ENCODE measurements around the gene OR8G5. TPM values are rescaled to one million over a fixed set of nuclear protein-coding genes. Genes with fewer than 3 reads are reported as not detected.

Gene OR8G5
- total RNA-seq, 1 donor from 2014 or later, result not detected

DNA sequence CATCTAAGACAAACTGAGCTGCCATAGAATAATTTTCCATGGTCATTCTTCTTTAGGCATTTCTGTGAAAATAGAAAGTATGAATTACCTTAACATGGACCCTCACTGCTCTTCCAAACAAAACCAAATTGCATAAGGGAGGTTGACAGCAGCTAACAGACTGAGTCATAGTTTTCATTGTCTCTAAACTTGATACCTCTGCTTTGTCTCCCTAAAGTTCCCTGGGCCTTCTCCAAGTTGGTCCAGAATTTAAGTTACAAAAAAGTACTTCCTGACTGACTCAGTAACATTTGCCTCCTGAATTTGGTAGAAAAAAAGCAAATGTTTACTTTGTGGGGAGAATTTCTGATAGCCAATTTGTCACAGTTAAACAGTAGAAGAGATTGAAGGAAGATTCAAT, 54.5 kb downstream of the OR8G5 start:
- no peaks in the 10 kb centered on the region for H3K27me3 ChIP-seq (ENCODE audit: insufficient read depth, low read length)
- H3K79me2 ChIP-seq (ENCODE audit: insufficient read depth, low read length), result no peaks in the 10 kb centered on the region
- H3K4me3 ChIP-seq (ENCODE audit: insufficient read depth, low read depth, low read length), result no peak overlapping the region
- no peaks in the 10 kb centered on the region for H3K27me3 Mint-ChIP-seq (ENCODE audit: low read depth, unreplicated experiment)
- FAIRE-seq, result no peak
- H3K4me1 Mint-ChIP-seq (ENCODE audit: low read depth, unreplicated experiment), result no peaks in the 10 kb centered on the region
- TF ChIP-seq, protein P1, sequence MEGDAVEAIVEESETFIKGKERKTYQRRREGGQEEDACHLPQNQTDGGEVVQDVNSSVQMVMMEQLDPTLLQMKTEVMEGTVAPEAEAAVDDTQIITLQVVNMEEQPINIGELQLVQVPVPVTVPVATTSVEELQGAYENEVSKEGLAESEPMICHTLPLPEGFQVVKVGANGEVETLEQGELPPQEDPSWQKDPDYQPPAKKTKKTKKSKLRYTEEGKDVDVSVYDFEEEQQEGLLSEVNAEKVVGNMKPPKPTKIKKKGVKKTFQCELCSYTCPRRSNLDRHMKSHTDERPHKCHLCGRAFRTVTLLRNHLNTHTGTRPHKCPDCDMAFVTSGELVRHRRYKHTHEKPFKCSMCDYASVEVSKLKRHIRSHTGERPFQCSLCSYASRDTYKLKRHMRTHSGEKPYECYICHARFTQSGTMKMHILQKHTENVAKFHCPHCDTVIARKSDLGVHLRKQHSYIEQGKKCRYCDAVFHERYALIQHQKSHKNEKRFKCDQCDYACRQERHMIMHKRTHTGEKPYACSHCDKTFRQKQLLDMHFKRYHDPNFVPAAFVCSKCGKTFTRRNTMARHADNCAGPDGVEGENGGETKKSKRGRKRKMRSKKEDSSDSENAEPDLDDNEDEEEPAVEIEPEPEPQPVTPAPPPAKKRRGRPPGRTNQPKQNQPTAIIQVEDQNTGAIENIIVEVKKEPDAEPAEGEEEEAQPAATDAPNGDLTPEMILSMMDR (IDR thresholded peaks at IDR 0.05; ENCODE audit: insufficient read depth, low read depth, low read length), result no peak
- TF ChIP-seq EZH2 (IDR thresholded peaks at IDR 0.05; ENCODE audit: insufficient read depth, low read length), result no peak
- no peaks in the 10 kb centered on the region for H3K9me3 Mint-ChIP-seq (ENCODE audit: unreplicated experiment)
- H2AFZ ChIP-seq (ENCODE audit: low read depth, low read length), result no peak overlapping the region
- no peaks in the 10 kb centered on the region for H3K36me3 ChIP-seq (ENCODE audit: insufficient read depth, low read length)
- no peaks in the 10 kb centered on the region for H3K36me3 Mint-ChIP-seq (ENCODE audit: low read depth, unreplicated experiment)
- H3K9ac ChIP-seq (ENCODE audit: low read length), result no peak overlapping the region
- H4K20me1 ChIP-seq (ENCODE audit: insufficient read depth, low read length), result no peaks in the 10 kb centered on the region
- H3K27ac Mint-ChIP-seq (ENCODE audit: unreplicated experiment), result no peak overlapping the region
- H3K9me3 ChIP-seq (ENCODE audit: insufficient read depth, low read depth, low read length), result no peaks in the 10 kb centered on the region
- H3K4me1 ChIP-seq (ENCODE audit: insufficient read depth, low read length), result peaks cover 5% of the 10 kb centered on the region
- H3K4me3 Mint-ChIP-seq (ENCODE audit: unreplicated experiment), result no peak overlapping the region
- no peak overlapping the region for H3K27ac ChIP-seq (ENCODE audit: low read depth, low read length)
- peak overlapping the region; percentile 32 for H3K4me2 ChIP-seq (ENCODE audit: low read length)
- DNase-seq (ENCODE audit: low read depth), result peak; percentile 51

DNA sequence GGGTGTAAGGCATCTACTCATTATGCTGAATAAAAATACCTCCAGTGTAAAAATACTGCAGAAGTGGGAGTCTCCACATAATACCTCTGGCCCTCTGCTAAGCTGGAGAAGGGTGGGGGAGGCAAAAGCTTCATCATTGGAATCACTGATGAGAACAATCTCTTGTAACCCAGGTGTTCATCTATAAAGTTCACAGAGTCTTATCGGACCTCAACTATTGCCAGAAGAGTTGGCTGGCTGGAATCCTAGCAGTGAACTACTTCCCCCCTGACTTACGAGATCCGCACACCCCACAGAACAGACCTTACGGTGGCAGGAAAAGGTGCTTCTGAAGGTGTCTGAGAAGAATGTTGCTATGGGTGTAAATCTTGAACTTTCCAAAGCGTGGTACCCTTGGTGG, 55.1 kb downstream of the OR8G5 start:
- Histone ChIP-seq H2AFZ (ENCODE audit: low read depth, low read length) (no peak overlapping the region), H3K27me3 (ENCODE audit: insufficient read depth, low read length) (no peaks in the 10 kb centered on the region), H3K4me1 (ENCODE audit: insufficient read depth, low read length) (peaks cover 5% of the 10 kb centered on the region), H3K79me2 (ENCODE audit: insufficient read depth, low read length) (no peaks in the 10 kb centered on the region), H3K4me3 (ENCODE audit: insufficient read depth, low read depth, low read length) (no peak overlapping the region), H3K36me3 (ENCODE audit: insufficient read depth, low read length) (no peaks in the 10 kb centered on the region), H3K9me3 (ENCODE audit: insufficient read depth, low read depth, low read length) (no peaks in the 10 kb centered on the region), H3K27ac (ENCODE audit: low read depth, low read length) (no peak overlapping the region), H4K20me1 (ENCODE audit: insufficient read depth, low read length) (no peaks in the 10 kb centered on the region), H3K9ac (ENCODE audit: low read length) (no peak overlapping the region), H3K4me2 (ENCODE audit: low read length) (peak overlapping the region; percentile 32)
- H3K36me3 Mint-ChIP-seq (ENCODE audit: low read depth, unreplicated experiment), result no peaks in the 10 kb centered on the region
- no peaks in the 10 kb centered on the region for H3K4me1 Mint-ChIP-seq (ENCODE audit: low read depth, unreplicated experiment)
- TF ChIP-seq, protein P1 (IDR thresholded peaks at IDR 0.05; ENCODE audit: insufficient read depth, low read depth, low read length), result no peak
- no peak for TF ChIP-seq EZH2 (IDR thresholded peaks at IDR 0.05; ENCODE audit: insufficient read depth, low read length)
- DNase-seq (ENCODE audit: low read depth), result no peak
- no peak overlapping the region for H3K4me3 Mint-ChIP-seq (ENCODE audit: unreplicated experiment)
- no peak for FAIRE-seq
- H3K27ac Mint-ChIP-seq (ENCODE audit: unreplicated experiment), result no peak overlapping the region
- H3K27me3 Mint-ChIP-seq (ENCODE audit: low read depth, unreplicated experiment), result no peaks in the 10 kb centered on the region
- H3K9me3 Mint-ChIP-seq (ENCODE audit: unreplicated experiment), result no peaks in the 10 kb centered on the region

DNA sequence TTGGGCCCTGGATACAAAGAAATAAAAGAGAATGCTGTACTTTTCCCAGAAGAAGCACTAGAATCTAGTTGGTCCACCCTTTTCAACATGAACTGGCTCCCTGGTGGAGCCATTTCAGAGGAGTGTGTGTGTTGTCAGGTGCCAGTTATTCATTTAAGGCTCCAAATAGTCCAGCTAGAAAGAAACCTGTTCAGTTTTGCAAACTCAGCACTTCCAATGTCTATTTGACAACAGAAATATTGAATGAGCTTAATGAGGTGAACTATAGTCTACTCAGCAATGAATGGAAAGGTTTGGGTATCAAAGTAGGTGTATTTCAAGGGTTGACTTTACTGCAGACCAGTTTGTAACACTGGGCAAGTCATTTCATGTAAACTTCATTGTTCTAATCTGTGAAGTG, 55.5 kb downstream of the OR8G5 start:
- H4K20me1 ChIP-seq (ENCODE audit: insufficient read depth, low read length), result no peaks in the 10 kb centered on the region
- H3K9ac ChIP-seq (ENCODE audit: low read length), result no peak overlapping the region
- no peak overlapping the region for H2AFZ ChIP-seq (ENCODE audit: low read depth, low read length)
- Mint-ChIP-seq H3K27ac (ENCODE audit: unreplicated experiment) (no peak overlapping the region), H3K9me3 (ENCODE audit: unreplicated experiment) (no peaks in the 10 kb centered on the region), H3K27me3 (ENCODE audit: low read depth, unreplicated experiment) (no peaks in the 10 kb centered on the region), H3K4me3 (ENCODE audit: unreplicated experiment) (no peak overlapping the region), H3K36me3 (ENCODE audit: low read depth, unreplicated experiment) (no peaks in the 10 kb centered on the region), H3K4me1 (ENCODE audit: low read depth, unreplicated experiment) (no peaks in the 10 kb centered on the region)
- FAIRE-seq (no peak), DNase-seq (ENCODE audit: low read depth) (no peak)
- H3K27me3 ChIP-seq (ENCODE audit: insufficient read depth, low read length), result no peaks in the 10 kb centered on the region
- H3K4me2 ChIP-seq (ENCODE audit: low read length), result no peak overlapping the region
- H3K9me3 ChIP-seq (ENCODE audit: insufficient read depth, low read depth, low read length), result no peaks in the 10 kb centered on the region
- peaks cover 5% of the 10 kb centered on the region for H3K4me1 ChIP-seq (ENCODE audit: insufficient read depth, low read length)
- no peaks in the 10 kb centered on the region for H3K36me3 ChIP-seq (ENCODE audit: insufficient read depth, low read length)
- no peak overlapping the region for H3K27ac ChIP-seq (ENCODE audit: low read depth, low read length)
- TF ChIP-seq, protein P1 (IDR thresholded peaks at IDR 0.05; ENCODE audit: insufficient read depth, low read depth, low read length), result no peak
- no peak for TF ChIP-seq EZH2 (IDR thresholded peaks at IDR 0.05; ENCODE audit: insufficient read depth, low read length)
- no peak overlapping the region for H3K4me3 ChIP-seq (ENCODE audit: insufficient read depth, low read depth, low read length)
- H3K79me2 ChIP-seq (ENCODE audit: insufficient read depth, low read length), result no peaks in the 10 kb centered on the region
